ENCODE results near the gene ELP2. TPM values are rescaled to one million over a fixed set of nuclear protein-coding genes. Genes with fewer than 3 reads are reported as not detected.
"Not testable (repeated sequence)": the region's sequence is repeated elsewhere in the genome, so short reads cannot be mapped to it uniquely, and the experiment has no call there.

Gene ELP2
- 115 and 244 TPM in 2 replicates for total RNA-seq

- peak; percentile 85 for DNase-seq (ENCODE audit: low read depth, low spot score)
Measured at GRCh38 chr18:36129300-36130038, at the start of gene ELP2, which contains the start of gene SLC39A6. ELP2 (plus strand) TSS chr18:36129899; CDS start chr18:36129934, 35 bp downstream. SLC39A6 (minus strand) TSS chr18:36129340; CDS start chr18:36127007, 2,333 bp downstream.

- DNase-seq (ENCODE audit: low read depth, low spot score): not testable (repeated sequence)
Measured at GRCh38 chr18:36081118-36081517, 48.6 kb upstream of the ELP2 start.

- no peak for DNase-seq (ENCODE audit: low read depth, low spot score)
Measured at GRCh38 chr18:36083729-36084128, 46.0 kb upstream of the ELP2 start.

GRCh38 chr18:36085195-36085594, 44.5 kb upstream of the ELP2 start:
- DNase-seq (ENCODE audit: low read depth, low spot score): no peak

- DNase-seq (ENCODE audit: low read depth, low spot score): no peak
Measured at GRCh38 chr18:36086186-36086585, 43.5 kb upstream of the ELP2 start.

- no peak for DNase-seq (ENCODE audit: low read depth, low spot score)
Measured at GRCh38 chr18:36088256-36088655, 41.4 kb upstream of the ELP2 start.

GRCh38 chr18:36089001-36089400, 40.7 kb upstream of the ELP2 start:
- DNase-seq (ENCODE audit: low read depth, low spot score): no peak

GRCh38 chr18:36092116-36092515, 37.6 kb upstream of the ELP2 start:
- DNase-seq (ENCODE audit: low read depth, low spot score): not testable (repeated sequence)

GRCh38 chr18:36094431-36094830, 35.3 kb upstream of the ELP2 start:
- no peak for DNase-seq (ENCODE audit: low read depth, low spot score)

GRCh38 chr18:36095936-36096519, 33.7 kb upstream of the ELP2 start:
- peak; percentile 29 for DNase-seq (ENCODE audit: low read depth, low spot score)

GRCh38 chr18:36096955-36097354, 32.7 kb upstream of the ELP2 start:
- no peak for DNase-seq (ENCODE audit: low read depth, low spot score)

GRCh38 chr18:36099311-36099710, 30.4 kb upstream of the ELP2 start:
- DNase-seq (ENCODE audit: low read depth, low spot score): no peak

GRCh38 chr18:36101943-36102342, 27.8 kb upstream of the ELP2 start:
- DNase-seq (ENCODE audit: low read depth, low spot score): no peak

GRCh38 chr18:36104749-36105148, 24.9 kb upstream of the ELP2 start:
- DNase-seq (ENCODE audit: low read depth, low spot score): no peak

GRCh38 chr18:36107477-36107876, 22.2 kb upstream of the ELP2 start:
- no peak for DNase-seq (ENCODE audit: low read depth, low spot score)

- no peak for DNase-seq (ENCODE audit: low read depth, low spot score)
Measured at GRCh38 chr18:36108196-36108595, 21.5 kb upstream of the ELP2 start.

GRCh38 chr18:36108601-36109000, 21.1 kb upstream of the ELP2 start:
- no peak for DNase-seq (ENCODE audit: low read depth, low spot score)

GRCh38 chr18:36109737-36110136, 20.0 kb upstream of the ELP2 start:
- DNase-seq (ENCODE audit: low read depth, low spot score): no peak

- no peak for DNase-seq (ENCODE audit: low read depth, low spot score)
Measured at GRCh38 chr18:36112302-36112701, 17.4 kb upstream of the ELP2 start.

GRCh38 chr18:36114251-36114650, 15.4 kb upstream of the ELP2 start:
- DNase-seq (ENCODE audit: low read depth, low spot score): no peak

- DNase-seq (ENCODE audit: low read depth, low spot score): no peak
Measured at GRCh38 chr18:36114738-36115137, 15.0 kb upstream of the ELP2 start.

GRCh38 chr18:36116771-36117170, 12.9 kb upstream of the ELP2 start:
- not testable (repeated sequence) for DNase-seq (ENCODE audit: low read depth, low spot score)

GRCh38 chr18:36120297-36120696, 9.4 kb upstream of the ELP2 start:
- DNase-seq (ENCODE audit: low read depth, low spot score): no peak
